HG03558 (cell line): ENCODE data around the gene CFB.
"Not testable (repeated sequence)": the region's sequence is repeated elsewhere in the genome, so short reads cannot be mapped to it uniquely, and the experiment has no call there.

Experiments
- ATAC-seq: cut with Tn5 transposase; IDR thresholded peaks from one replicate; pipeline ENCODE4 v1.9.1; 2021; ENCODE audit warnings: moderate number of reproducible peaks; ENCODE audit not compliant: unreplicated experiment; ENCODE audit errors: extremely low read depth

The CFB gene

GRCh38 chr6:31911826-31912585, 33.9 kb upstream of the CFB start:
- ATAC-seq, result no peak

GRCh38 chr6:31915351-31915750, 30.5 kb upstream of the CFB start:
- no peak for ATAC-seq

- ATAC-seq, result no peak
Observed at GRCh38 chr6:31915756-31916155, 30.1 kb upstream of the CFB start.

- no peak for ATAC-seq
Observed at GRCh38 chr6:31918069-31918720, 27.7 kb upstream of the CFB start.

- ATAC-seq, result no peak
Observed at GRCh38 chr6:31919624-31920303, 26.1 kb upstream of the CFB start.

GRCh38 chr6:31920811-31921210, 25.1 kb upstream of the CFB start:
- ATAC-seq, result no peak

- ATAC-seq, result no peak
Observed at GRCh38 chr6:31922942-31923341, 23.0 kb upstream of the CFB start.

- ATAC-seq, result no peak
Observed at GRCh38 chr6:31927242-31927862, 18.5 kb upstream of the CFB start, which contains the start of gene C2. C2 (plus strand) TSS chr6:31927717; CDS start chr6:31927753, 36 bp downstream.

- ATAC-seq, result no peak
Observed at GRCh38 chr6:31927863-31928671, 17.8 kb upstream of the CFB start.

GRCh38 chr6:31928672-31928939, 17.3 kb upstream of the CFB start:
- no peak for ATAC-seq

- ATAC-seq, result no peak
Observed at GRCh38 chr6:31930962-31931361, 14.9 kb upstream of the CFB start.

- ATAC-seq, result not testable (repeated sequence)
Observed at GRCh38 chr6:31932137-31932536, 13.8 kb upstream of the CFB start.

- no peak for ATAC-seq
Observed at GRCh38 chr6:31933537-31933936, 12.4 kb upstream of the CFB start.

GRCh38 chr6:31935021-31935420, 10.9 kb upstream of the CFB start:
- no peak for ATAC-seq

GRCh38 chr6:31935823-31936222, 10.1 kb upstream of the CFB start:
- ATAC-seq, result no peak

- ATAC-seq, result no peak
Observed at GRCh38 chr6:31940256-31940664, 5.6 kb upstream of the CFB start.

GRCh38 chr6:31943742-31944141, 2.2 kb upstream of the CFB start:
- no peak for ATAC-seq

GRCh38 chr6:31945154-31945506, 765 bp upstream of the CFB start:
- no peak for ATAC-seq

GRCh38 chr6:31946370-31946885, 533 bp downstream of the CFB start:
- no peak for ATAC-seq

GRCh38 chr6:31947070-31947675, 1.3 kb downstream of the CFB start:
- no peak for ATAC-seq
